ENCODE data around the gene SNCA.

GRCh38 chr4:89745708-89746107 lies 91.3 kb downstream of the SNCA start:
- no peak for TF ChIP-seq CTCF (IDR thresholded peaks at IDR 0.05)
- no peak for TF ChIP-seq POLR2A (IDR thresholded peaks at IDR 0.05)
